HG02571 (cell line): Measurements from ENCODE around the gene ALKBH4.
A peak's percentile ranks its signal among the peaks of the same experiment; 100 is the strongest.
"Not testable (repeated sequence)": the region's sequence is repeated elsewhere in the genome, so short reads cannot be mapped to it uniquely, and the experiment has no call there.

Experiments
- ATAC-seq: cut with Tn5 transposase; IDR thresholded peaks from one replicate; pipeline ENCODE4 v1.9.1; 2021; ENCODE audit warnings: mild to moderate bottlenecking, moderate library complexity; ENCODE audit not compliant: unreplicated experiment

The ALKBH4 gene

DNA sequence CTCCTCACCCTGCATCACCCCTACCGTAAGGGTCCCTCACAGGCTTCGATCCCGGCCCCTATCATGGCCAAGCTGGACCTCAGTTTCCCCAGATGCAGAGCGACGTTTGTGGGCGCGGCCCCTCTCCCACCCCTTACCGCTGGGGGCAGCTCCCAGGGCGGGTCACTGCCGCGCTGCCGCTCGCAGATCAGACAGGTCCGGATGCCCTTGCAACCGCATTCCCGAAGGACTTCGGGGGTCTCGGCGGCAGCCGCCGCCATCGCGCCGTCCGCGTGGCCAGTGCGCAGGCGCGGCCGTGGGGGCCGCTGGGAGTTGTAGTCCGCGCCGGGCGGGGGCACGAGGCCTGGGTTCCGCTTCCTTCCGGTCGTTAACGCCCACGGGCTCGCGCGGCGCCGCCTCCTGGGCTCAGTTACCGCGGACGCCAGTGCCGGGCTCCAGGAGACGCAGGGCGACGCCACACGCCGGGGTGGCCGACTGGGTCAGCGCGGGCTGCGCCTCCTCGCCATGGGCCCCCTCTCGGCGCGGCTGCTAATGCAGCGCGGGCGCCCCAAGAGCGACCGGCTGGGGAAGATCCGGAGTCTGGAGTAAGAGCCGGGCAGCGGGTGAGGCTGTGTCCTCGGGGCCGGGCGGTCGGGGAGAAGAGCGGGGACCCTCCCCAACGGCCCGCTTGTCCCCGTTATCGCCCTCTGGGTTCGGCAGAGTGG is at the start of gene ALKBH4, which contains the start of gene LRWD1:
Gene ALKBH4, minus strand, starts transcription at position 287 of the 704 bp plus-strand sequence. Its CDS starts 27 bp downstream, at position 260.
Gene LRWD1, plus strand, starts transcription at position 408 of the 704 bp plus-strand sequence. Its CDS starts 97 bp downstream, at position 505.
- peak; percentile 87 for ATAC-seq

GRCh38 chr7:102512642-102513221 is 48.1 kb upstream of the ALKBH4 start:
- ATAC-seq, result not testable (repeated sequence)

GRCh38 chr7:102511860-102512522 is 47.3 kb upstream of the ALKBH4 start:
- peak; percentile 26 for ATAC-seq

GRCh38 chr7:102510575-102510974 is 45.9 kb upstream of the ALKBH4 start:
- not testable (repeated sequence) for ATAC-seq

DNA sequence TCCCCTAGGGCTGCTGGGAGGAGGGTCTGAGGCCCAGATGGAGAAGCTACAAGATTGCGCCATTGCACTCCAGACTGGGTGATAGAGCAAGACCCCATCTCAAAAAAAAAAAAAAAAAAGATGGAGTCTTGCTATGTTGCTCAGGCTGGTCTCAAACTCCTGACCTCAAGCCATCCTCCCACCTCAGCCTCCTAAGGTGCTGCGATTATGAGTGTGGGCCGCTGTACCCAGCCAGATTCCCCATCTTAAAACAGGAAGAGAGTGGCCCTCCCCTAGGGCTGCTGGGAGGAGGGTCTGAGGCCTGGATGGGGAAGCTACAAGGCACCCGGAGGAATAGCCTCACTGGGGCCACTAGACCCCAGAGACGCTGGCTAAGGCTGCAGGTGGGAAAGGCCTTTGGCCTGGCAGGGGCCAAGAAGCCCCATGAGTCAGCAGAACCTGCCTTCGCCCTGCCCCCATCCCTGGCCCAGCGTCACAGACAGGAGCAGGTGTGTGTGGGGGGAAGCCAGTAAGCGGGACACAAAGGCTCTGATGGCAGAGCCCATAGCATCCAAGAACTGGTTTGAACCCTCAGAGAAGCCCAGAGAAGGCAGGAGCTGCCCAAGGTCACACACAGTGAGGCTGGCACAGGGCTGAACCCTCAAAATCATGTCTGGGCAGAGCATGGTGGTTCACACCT is 42.9 kb upstream of the ALKBH4 start:
- not testable (repeated sequence) for ATAC-seq

DNA sequence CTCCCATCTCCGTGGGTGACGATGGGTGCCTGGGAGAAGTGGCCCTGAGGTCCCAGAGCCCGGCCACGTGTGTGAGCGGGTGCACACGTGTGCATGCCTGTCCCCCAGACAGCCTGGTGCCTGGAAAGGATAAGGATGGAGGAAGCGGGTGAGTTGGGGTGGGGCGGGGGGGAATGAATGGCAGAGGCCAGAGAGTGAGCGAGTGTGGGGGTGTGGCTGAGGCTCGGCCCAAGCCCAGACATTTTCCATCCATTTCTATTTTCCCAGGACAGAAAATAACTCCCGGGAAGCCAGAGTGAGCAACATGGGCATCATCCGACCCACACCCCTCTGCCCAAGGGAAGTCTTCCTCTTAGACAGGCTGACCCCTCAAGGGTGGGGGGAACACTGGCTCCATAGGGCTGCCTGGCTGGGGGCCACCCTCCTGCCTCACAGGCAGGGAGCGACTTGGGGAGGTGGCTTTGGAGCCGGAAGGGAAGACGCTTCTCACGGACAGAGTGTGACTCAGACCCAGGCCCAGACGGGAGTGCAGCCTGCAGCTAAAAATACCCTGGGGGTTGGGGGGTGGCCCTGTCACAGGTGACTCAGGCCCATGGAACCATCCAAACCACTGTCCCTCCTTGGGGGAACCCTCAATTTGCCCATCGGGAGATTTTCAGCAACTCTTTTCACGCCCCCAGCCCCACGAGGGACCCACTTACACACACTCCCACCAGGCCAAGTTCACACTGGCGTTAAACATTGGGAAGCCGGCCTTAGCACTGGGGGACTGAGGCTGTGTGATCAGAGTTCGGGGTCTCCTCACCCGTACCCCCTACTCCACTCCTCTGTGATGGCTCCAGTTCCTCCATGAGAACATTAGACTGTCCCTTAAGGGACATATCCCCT is 40.9 kb upstream of the ALKBH4 start:
- not testable (repeated sequence) for ATAC-seq

- ATAC-seq, result not testable (repeated sequence)
Measured at GRCh38 chr7:102503141-102503540, 38.5 kb upstream of the ALKBH4 start.

DNA sequence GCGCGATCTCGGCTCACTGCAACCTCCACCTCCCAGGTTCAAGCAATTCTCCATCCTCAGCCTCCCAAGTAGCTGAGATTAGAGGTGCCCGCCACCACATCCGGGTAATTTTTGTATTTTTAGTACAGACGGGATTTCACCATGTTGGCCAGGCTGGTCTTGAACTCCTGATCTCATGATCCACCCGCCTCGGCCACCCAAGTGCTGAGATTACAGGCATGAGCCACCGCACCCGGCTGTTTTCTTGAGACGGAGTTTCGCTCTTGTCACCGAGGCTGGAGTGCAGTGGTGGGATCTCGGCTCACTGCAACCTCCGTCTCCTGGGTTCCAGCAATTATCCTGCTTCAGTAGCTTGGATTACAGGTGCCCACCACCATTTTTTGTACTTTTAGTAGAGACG is 33.7 kb upstream of the ALKBH4 start:
- not testable (repeated sequence) for ATAC-seq

DNA sequence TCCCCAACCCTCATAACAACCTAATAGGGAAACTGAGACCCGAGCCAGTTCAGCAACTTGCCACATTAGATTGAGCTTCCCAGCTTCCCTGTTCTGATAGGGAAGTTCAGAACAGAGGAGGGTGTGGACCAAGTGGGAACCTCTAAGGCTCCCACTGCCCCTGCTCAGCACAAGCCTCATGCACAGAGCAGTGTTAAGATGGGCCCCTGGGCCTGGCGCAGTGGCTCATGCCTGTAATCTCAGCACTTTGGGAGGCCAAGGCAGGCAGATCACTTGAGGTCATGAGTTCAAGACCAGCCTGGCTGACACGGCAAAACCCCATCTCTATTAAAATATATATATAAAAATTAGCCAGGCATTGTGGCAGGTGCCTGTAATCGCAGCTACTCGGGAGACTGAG is 32.6 kb upstream of the ALKBH4 start:
- not testable (repeated sequence) for ATAC-seq

DNA sequence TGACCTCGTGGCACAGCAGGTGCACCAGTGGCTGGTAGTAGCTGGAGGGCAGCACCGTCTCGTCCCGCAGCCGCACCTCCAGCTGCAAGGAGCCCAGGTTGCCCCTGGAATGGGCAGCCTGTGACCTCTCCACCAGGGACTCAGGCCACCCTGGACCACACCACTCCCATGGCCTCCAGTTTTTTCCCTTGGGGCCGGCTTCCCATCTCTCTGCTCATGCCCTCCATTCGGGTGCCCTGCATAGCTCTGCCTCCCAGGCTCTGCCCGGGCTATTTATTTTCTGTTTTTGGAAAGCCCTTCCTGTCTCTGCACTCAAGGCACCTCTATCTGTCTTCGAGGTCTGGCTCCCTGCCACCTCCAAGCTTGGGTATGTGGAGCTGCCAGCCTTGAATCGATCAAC is 32.2 kb upstream of the ALKBH4 start:
- ATAC-seq, result not testable (repeated sequence)

DNA sequence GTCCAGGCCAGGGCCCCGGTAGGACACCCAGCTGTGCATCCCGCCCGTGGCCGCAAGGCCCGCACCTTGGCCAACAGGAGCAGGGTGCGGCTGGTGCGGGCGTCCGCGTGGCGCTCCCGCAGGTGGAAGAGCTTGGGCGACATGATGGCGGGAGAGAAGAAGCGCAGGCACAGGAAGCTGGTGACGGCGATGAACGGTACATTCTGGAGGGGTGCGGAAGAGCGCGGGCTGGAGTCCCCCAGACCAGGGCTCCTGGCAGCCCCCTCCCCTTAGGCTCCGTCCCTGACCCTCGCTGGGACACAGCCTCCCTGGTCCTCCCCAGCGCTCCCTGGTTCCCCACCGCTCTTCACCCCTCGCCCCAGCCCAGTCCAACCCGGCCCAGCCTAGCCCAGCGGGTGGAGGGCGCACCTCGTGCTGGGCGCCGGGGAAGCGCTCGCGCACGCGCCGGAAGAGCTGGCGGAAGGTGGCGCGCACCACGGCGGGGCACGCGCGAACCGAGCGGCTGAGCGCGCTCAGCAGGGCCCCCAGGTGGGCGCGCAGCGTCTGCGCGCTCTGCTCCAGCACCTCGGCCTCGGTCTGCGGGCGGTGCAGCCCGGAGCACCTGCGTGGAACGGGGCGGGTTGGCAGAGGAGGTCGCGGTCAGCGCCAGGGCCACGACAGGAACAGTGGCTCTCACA is 29.9 kb upstream of the ALKBH4 start:
- peak; percentile 47 for ATAC-seq

GRCh38 chr7:102494026-102494425 is 29.4 kb upstream of the ALKBH4 start:
- ATAC-seq, result not testable (repeated sequence)

DNA sequence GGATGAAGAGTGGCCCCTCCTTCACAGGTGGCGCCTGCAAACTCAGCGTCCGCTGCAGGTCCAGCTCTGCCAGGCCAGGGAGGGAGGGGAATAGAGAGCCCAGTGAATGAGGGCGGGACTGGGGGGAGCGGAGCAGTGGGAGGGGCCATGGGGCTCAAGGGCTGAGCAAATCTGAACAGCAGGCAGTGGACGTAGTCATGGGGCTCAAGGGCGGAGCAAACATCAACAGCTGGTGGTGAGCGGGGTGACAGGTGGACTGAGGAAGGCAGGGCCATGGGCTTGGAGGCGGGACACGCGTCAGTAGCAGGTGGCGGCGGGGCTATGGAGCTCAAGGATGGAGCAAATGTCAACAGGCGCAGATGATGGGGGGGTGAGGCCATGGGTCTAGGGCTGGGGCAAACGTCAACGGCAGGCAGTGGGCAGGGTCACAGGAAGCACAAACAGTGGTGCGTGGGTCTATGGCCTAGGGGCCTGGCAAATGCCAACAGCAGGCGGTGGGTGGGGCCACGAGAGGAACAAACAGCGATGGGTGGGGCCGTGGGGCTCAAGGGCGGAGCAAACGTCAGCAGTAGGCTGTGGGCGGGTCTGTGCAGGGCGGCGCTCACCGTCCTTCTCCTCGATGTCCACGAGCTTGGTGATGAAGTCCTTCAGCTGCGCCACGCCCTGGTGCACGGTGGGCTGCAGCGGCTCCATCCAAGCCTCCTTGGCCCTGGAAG is 28.7 kb upstream of the ALKBH4 start:
- peak; percentile 47 for ATAC-seq

- peak; percentile 36 for ATAC-seq
Measured at GRCh38 chr7:102490529-102491075, 25.9 kb upstream of the ALKBH4 start.

DNA sequence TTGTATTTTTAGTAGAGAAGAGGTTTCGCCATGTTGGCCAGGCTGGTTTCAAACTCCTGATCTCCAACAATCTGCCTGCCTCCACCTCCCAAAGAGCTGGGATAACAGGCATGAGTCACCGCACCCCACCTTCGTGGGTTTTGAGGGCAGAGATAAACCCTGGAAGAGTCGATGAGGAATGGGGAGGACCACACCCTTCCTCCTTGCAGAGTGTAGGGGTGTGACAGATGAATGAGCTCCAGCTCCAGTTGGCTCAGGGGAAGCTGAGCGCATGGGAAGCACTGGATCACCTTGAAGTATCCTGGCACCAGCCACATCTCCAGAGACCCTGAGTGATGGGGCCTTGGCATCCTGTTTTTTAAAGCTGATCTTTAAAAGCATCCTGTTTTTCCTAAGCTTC is 19.7 kb upstream of the ALKBH4 start:
- not testable (repeated sequence) for ATAC-seq

- ATAC-seq, result not testable (repeated sequence)
Measured at GRCh38 chr7:102481962-102482361, 17.3 kb upstream of the ALKBH4 start.

GRCh38 chr7:102479982-102480637 is 15.4 kb upstream of the ALKBH4 start:
- not testable (repeated sequence) for ATAC-seq

DNA sequence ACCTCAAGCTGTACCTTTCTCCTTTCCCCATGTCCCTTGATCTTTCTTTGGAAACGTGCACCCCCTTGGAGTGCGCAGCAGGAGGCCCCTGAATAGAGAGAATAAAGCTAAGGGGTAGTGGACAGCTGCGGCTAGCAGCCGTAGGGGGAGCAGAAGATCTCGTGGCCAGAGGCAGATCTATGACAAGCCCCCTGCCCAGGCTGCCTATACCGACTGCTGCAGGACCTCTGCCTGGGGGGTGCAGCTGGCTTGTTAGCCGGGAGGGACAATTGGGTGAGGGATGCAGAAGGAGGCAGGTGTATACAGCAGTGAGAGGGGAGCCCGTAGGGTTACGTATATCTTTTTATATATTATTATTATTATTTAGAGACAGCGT is 14.5 kb upstream of the ALKBH4 start:
- peak; percentile 18 for ATAC-seq
